ENCODE results near the gene GSTA4.

The GSTA4 gene

DNA sequence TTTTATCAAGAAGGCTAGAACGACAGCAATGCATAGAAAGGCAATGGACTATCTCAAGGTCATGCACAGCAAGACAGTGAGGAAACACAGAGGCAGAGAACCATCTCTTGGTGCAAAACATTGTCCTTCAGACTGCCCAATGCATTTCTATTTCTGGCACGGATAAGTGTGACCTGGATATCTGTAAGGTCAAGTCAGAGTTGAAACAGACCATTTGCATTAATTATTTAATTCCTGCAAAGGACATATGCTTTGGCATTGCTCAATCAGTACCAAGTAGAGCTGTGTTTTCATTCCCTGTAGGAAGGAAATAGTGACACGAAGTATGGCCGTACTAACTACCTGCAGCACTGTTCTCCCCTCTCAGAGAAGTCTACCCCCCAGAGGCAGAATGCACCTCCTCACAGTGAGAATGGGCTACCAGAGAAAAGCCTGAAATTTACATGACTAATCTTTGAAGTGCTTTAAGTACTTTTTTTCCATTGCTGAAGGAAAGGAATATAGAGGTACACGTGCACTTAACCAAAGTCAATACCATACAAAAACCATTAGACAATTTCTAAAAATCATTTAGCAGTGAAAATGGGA lies 32.1 kb upstream of the GSTA4 start:
- no peak overlapping the region for H2AFZ ChIP-seq (ENCODE audit: low read length)
- H3K9me2 ChIP-seq (ENCODE audit: low read depth, low read length): no peaks in the 10 kb centered on the region
- no peak overlapping the region for H3K4me2 ChIP-seq (ENCODE audit: low read length)
- no peaks in the 10 kb centered on the region for H4K20me1 ChIP-seq (ENCODE audit: insufficient read depth, low read length)
- TF ChIP-seq EZH2 (IDR thresholded peaks at IDR 0.05; ENCODE audit: borderline replicate concordance, low read length): no peak
- TF ChIP-seq, protein P1, sequence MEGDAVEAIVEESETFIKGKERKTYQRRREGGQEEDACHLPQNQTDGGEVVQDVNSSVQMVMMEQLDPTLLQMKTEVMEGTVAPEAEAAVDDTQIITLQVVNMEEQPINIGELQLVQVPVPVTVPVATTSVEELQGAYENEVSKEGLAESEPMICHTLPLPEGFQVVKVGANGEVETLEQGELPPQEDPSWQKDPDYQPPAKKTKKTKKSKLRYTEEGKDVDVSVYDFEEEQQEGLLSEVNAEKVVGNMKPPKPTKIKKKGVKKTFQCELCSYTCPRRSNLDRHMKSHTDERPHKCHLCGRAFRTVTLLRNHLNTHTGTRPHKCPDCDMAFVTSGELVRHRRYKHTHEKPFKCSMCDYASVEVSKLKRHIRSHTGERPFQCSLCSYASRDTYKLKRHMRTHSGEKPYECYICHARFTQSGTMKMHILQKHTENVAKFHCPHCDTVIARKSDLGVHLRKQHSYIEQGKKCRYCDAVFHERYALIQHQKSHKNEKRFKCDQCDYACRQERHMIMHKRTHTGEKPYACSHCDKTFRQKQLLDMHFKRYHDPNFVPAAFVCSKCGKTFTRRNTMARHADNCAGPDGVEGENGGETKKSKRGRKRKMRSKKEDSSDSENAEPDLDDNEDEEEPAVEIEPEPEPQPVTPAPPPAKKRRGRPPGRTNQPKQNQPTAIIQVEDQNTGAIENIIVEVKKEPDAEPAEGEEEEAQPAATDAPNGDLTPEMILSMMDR (IDR thresholded peaks at IDR 0.05; ENCODE audit: low read length): no peak
- H3K27ac ChIP-seq (ENCODE audit: low read depth, low read length, poor library complexity, severe bottlenecking): no peak overlapping the region
- no peak overlapping the region for H3K4me3 ChIP-seq (ENCODE audit: low read depth, low read length, poor library complexity, severe bottlenecking)
- no peaks in the 10 kb centered on the region for H3K79me2 ChIP-seq (ENCODE audit: insufficient read depth, low read length)
- no peaks in the 10 kb centered on the region for H3F3A ChIP-seq (ENCODE audit: insufficient read depth, low read length)
- H3K4me1 ChIP-seq (ENCODE audit: insufficient read depth, low read length, severe bottlenecking): no peaks in the 10 kb centered on the region
- H3K27me3 ChIP-seq (ENCODE audit: insufficient read depth, low read length): no peaks in the 10 kb centered on the region; the same call in 1 of the 2 replicates
- H3K9ac ChIP-seq (ENCODE audit: low read length): no peak overlapping the region
- no peaks in the 10 kb centered on the region for H3K9me3 ChIP-seq (ENCODE audit: low read length)
- no peaks in the 10 kb centered on the region for H3K36me3 ChIP-seq (ENCODE audit: insufficient read depth, low read length)

DNA sequence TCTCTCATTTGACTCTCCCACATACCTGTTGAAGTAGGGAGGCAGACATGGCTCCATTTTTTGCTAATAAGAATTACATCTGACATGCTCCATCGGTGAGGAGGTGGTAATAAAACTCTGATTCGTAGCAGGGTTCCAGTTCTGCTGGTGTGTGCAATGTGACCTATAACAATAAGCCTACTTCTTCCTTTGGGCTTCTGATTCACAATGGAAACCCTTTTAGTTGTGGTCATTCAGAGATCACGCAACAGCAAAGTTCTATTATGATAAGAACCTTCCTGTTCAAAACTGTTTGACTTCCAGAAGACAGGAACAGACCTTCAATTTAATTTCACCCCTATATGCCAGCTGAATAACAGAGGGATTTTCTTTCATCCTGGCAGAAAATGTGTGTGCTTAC lies 31.4 kb upstream of the GSTA4 start:
- H3K9me3 ChIP-seq (ENCODE audit: low read length): no peaks in the 10 kb centered on the region
- no peak overlapping the region for H3K4me3 ChIP-seq (ENCODE audit: low read depth, low read length, poor library complexity, severe bottlenecking)
- no peaks in the 10 kb centered on the region; the same call in 1 of the 2 replicates for H3K27me3 ChIP-seq (ENCODE audit: insufficient read depth, low read length)
- no peak overlapping the region for H3K9ac ChIP-seq (ENCODE audit: low read length)
- H3F3A ChIP-seq (ENCODE audit: insufficient read depth, low read length): no peaks in the 10 kb centered on the region
- no peaks in the 10 kb centered on the region for H4K20me1 ChIP-seq (ENCODE audit: insufficient read depth, low read length)
- no peak overlapping the region for H3K27ac ChIP-seq (ENCODE audit: low read depth, low read length, poor library complexity, severe bottlenecking)
- no peaks in the 10 kb centered on the region for H3K36me3 ChIP-seq (ENCODE audit: insufficient read depth, low read length)
- H3K79me2 ChIP-seq (ENCODE audit: insufficient read depth, low read length): no peaks in the 10 kb centered on the region
- no peaks in the 10 kb centered on the region for H3K4me1 ChIP-seq (ENCODE audit: insufficient read depth, low read length, severe bottlenecking)
- H3K4me2 ChIP-seq (ENCODE audit: low read length): no peak overlapping the region
- no peak overlapping the region for H2AFZ ChIP-seq (ENCODE audit: low read length)
- no peaks in the 10 kb centered on the region for H3K9me2 ChIP-seq (ENCODE audit: low read depth, low read length)
- TF ChIP-seq, protein P1 (IDR thresholded peaks at IDR 0.05; ENCODE audit: low read length): no peak
- no peak for TF ChIP-seq EZH2 (IDR thresholded peaks at IDR 0.05; ENCODE audit: borderline replicate concordance, low read length)

DNA sequence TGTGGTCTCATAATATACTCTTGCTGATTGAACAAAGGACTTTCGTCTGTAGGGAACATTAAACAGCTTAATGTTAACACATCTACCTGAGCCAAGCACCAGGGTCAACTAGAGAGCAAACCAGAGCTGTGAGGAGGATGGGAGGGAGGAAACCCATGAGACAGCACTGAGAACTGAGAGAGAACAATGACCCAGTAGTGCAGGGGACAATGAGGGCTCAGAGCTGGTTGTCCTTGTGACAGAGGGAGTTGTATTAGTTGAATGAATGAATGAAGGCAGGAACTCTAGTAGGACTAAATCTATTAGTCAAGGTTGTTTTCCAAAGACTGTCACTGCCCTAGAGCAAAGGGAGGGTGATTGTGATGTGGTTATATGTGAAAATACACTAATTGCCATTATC lies 28.2 kb upstream of the GSTA4 start:
- Histone ChIP-seq H3K9me2 (ENCODE audit: low read depth, low read length) (no peaks in the 10 kb centered on the region), H4K20me1 (ENCODE audit: insufficient read depth, low read length) (no peaks in the 10 kb centered on the region), H3K27ac (ENCODE audit: low read depth, low read length, poor library complexity, severe bottlenecking) (no peak overlapping the region), H3K79me2 (ENCODE audit: insufficient read depth, low read length) (no peaks in the 10 kb centered on the region), H3K4me3 (ENCODE audit: low read depth, low read length, poor library complexity, severe bottlenecking) (no peak overlapping the region), H2AFZ (ENCODE audit: low read length) (no peak overlapping the region), H3K4me1 (ENCODE audit: insufficient read depth, low read length, severe bottlenecking) (no peaks in the 10 kb centered on the region), H3K27me3 (ENCODE audit: insufficient read depth, low read length) (no peaks in the 10 kb centered on the region; the same call in 1 of the 2 replicates), H3K9ac (ENCODE audit: low read length) (no peak overlapping the region), H3K4me2 (ENCODE audit: low read length) (no peak overlapping the region), H3F3A (ENCODE audit: insufficient read depth, low read length) (no peaks in the 10 kb centered on the region), H3K36me3 (ENCODE audit: insufficient read depth, low read length) (no peaks in the 10 kb centered on the region), H3K9me3 (ENCODE audit: low read length) (no peaks in the 10 kb centered on the region)
- no peak for TF ChIP-seq EZH2 (IDR thresholded peaks at IDR 0.05; ENCODE audit: borderline replicate concordance, low read length)
- TF ChIP-seq, protein P1 (IDR thresholded peaks at IDR 0.05; ENCODE audit: low read length): no peak
